Thoracic aorta (tissue), 2 donors: ENCODE measurements around the gene EMILIN2. TPM values are rescaled to one million over a fixed set of nuclear protein-coding genes. Genes with fewer than 3 reads are reported as not detected.
"Not testable (repeated sequence)": the region's sequence is repeated elsewhere in the genome, so short reads cannot be mapped to it uniquely, and the experiment has no call there.

Experiments
- ATAC-seq: fragments of 150-250 bp; one replicate; pipeline ENCODE4 v1.8.0; 2017; ENCODE audit warnings: low read depth; ENCODE audit not compliant: insufficient number of reproducible peaks, low FRiP score
- DNase-seq: peaks from one replicate; pipeline ENCODE4 v3.0.0-alpha.2; 2020; ENCODE audit warnings: low spot score
- H3K27ac ChIP-seq, 2 donors: fragments of 200-600 bp; sonication (generic); 1 replicate in 1 of 2; 2 replicates in 1 of 2; pipeline ENCODE4 v1.5.1; 2016; ENCODE audit warnings: mild to moderate bottlenecking in 2 of 2, moderate library complexity in 2 of 2
- H3K27me3 ChIP-seq: fragments of 200-600 bp; sonication (generic); replicated peaks from 2 replicates; pipeline ENCODE4 v1.6.0; 2016; ENCODE audit warnings: mild to moderate bottlenecking; ENCODE audit not compliant: insufficient read depth
- H3K36me3 ChIP-seq: fragments of 200-600 bp; sonication (generic); one replicate; pipeline ENCODE4 v1.5.1; 2016
- H3K4me1 ChIP-seq, 2 donors: fragments of 200-600 bp; sonication (generic); 1 replicate in 1 of 2; 2 replicates in 1 of 2; pipeline versions ENCODE4 v1.5.1 to v1.6.0; 2016; ENCODE audit warnings: low read depth in 2 of 2, mild to moderate bottlenecking in 1 of 2; ENCODE audit not compliant: control insufficient read depth in 1 of 2
- H3K4me3 ChIP-seq: fragments of 200-600 bp; sonication (generic); 2 replicates; pipeline ENCODE4 v1.5.1; 2016; ENCODE audit warnings: mild to moderate bottlenecking
- H3K9me3 ChIP-seq: fragments of 200-600 bp; sonication (generic); 2 replicates; pipeline ENCODE4 v1.5.1; 2016
- total RNA-seq, 2 donors: library from RNA; depleted of rRNA; stranded (reverse); fragments of >200 nt; gene quantifications; one replicate each; pipeline versions ENCODE4 v1.1.0 to v1.2.3, GENCODE V29; 2016
- TF ChIP-seq, protein P1 (sequence below): fragments of 200-600 bp; sonication (generic); IDR thresholded peaks from one replicate; pipeline ENCODE4 v1.5.1; 2019; ENCODE audit warnings: antibody characterized with exemption

Gene EMILIN2
- total RNA-seq, 2 donors from 2014 or later = 22.6 to 27.4 TPM

DNA sequence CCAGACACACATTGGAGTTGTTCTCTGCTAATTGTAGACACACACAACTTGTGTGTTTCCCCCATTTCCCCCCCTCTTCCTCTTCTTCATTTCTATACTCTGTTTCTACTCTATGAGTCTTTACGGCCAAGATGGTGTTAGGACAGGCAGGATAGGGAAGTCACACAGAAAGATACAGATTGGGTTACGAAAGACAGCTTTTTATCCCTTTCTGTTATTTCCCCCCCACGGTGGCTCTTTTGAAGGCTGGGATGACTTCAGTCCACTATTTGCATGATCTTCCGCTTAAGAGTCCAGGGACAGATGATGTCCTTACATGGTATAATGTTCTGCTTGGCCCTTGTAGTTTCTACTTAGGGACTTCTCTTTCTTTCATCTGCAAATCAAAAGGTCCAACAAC is 1.6 kb upstream of the EMILIN2 start:
- H3K4me1 ChIP-seq = peaks cover 0 to 13% of the 10 kb centered on the region in 2 donors
- ATAC-seq (no peak), DNase-seq (no peak)
- no peaks in the 10 kb centered on the region for H3K27me3 ChIP-seq
- no peak overlapping the region for H3K27ac ChIP-seq
- H3K36me3 ChIP-seq = no peaks in the 10 kb centered on the region
- no peaks in the 10 kb centered on the region for H3K9me3 ChIP-seq
- no peak overlapping the region for H3K4me3 ChIP-seq
- TF ChIP-seq, protein P1, sequence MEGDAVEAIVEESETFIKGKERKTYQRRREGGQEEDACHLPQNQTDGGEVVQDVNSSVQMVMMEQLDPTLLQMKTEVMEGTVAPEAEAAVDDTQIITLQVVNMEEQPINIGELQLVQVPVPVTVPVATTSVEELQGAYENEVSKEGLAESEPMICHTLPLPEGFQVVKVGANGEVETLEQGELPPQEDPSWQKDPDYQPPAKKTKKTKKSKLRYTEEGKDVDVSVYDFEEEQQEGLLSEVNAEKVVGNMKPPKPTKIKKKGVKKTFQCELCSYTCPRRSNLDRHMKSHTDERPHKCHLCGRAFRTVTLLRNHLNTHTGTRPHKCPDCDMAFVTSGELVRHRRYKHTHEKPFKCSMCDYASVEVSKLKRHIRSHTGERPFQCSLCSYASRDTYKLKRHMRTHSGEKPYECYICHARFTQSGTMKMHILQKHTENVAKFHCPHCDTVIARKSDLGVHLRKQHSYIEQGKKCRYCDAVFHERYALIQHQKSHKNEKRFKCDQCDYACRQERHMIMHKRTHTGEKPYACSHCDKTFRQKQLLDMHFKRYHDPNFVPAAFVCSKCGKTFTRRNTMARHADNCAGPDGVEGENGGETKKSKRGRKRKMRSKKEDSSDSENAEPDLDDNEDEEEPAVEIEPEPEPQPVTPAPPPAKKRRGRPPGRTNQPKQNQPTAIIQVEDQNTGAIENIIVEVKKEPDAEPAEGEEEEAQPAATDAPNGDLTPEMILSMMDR = no peak

DNA sequence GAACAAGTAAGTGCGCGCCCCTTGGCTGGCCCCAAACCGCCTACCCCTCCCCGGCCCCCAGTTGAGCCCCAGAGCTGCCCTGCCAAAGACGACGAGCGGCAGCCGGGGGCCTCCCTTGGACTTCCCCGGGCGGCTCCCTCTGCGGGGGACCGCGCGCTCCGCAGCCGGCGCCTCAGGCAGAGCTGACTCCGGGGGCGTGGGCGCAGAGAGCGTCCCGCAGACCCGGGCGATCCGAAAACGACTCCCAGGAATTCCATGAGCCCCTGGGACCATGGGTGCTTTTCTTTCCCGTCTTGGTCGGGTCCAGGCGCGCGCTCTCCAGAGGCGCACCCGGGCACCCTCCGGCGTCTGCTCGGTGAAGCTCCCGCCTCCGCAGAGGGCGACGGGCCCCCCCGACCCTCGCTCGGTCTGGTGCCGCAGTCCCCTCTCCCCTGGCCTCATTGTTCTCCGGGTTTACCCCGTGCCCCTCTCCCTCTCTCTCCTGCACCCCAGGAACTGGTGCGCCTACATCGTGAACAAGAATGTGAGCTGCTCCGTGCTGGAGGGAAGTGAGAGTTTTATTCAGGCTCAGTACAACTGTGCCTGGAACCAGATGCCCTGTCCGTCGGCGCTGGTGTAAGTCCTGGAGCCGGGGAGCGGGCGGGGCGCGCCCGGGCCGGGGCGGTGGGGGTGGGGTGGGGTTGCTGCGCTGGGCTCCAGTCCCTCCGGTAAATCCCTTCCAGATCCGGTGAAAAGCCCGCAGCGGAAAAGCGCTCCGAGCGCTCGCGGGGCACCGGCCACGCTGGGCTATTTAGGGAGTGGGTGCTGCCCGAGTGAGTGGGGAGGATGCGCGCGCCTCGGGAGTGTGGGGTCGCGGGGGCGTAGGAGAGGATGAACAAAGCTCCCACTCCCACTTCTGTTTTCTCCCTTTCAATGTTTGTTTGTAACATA is 776 bp downstream of the EMILIN2 start:
- TF ChIP-seq, protein P1 = no peak
- Histone ChIP-seq H3K4me3 (peak overlapping the region; percentile 79), H3K4me1 (peaks cover 0 to 13% of the 10 kb centered on the region in 2 donors), H3K27ac (peak overlapping the region; percentile 53 to 57), H3K27me3 (no peaks in the 10 kb centered on the region), H3K9me3 (no peaks in the 10 kb centered on the region), H3K36me3 (no peaks in the 10 kb centered on the region)
- no peak for DNase-seq
- ATAC-seq = peak; percentile 49

DNA sequence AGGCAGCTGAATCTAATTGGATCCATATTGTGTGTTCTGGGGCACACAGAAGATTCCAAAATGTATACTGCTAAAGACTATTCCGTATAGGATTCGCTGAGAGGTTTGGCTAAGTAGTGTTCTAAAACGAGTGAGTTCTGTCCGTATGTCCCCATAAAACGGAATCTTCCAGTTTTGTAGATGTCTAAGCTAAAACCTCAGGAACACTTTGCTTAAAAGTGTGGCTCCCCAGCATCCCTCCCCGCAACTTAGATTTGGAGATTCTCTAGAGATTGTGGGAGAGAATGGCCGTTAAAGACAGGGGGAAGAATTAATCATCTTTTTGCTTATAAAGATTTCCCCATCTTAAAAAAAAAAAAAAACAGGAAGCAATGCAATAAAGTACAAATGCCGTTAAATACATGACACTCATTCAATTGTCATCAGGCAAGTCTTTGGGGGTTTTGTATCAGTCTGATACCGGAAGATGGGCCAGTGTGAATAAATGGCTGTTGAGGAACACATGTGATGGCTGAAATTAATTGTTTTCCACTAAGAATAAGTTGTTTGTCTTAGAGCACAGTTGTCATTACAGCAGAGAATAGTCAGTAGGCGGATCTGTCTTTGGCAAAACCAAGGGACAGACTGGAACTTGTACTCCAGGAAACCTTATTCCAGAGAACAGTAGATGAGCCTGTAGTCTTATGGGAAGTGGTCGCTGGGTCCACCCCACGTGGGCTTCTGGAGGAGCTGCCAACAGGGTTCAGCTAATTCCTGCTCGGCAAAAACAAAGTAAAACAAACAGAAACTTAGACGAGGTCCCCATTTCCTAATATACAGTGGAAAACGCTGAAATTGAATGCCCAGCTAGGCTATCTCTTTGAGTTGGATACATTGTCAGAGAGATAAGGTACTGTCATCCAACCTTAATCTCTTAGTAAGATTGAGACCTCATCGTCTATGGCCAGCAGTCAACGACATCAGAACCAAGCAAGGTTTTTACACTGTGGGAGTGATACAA is 1.7 kb downstream of the EMILIN2 start:
- DNase-seq (no peak), ATAC-seq (no peak)
- Histone ChIP-seq H3K27me3 (no peaks in the 10 kb centered on the region), H3K4me1 (peaks cover 0 to 13% of the 10 kb centered on the region in 2 donors), H3K27ac (peak overlapping the region; percentile 53 to 57), H3K9me3 (no peaks in the 10 kb centered on the region), H3K4me3 (peak overlapping the region; percentile 79), H3K36me3 (no peaks in the 10 kb centered on the region)
- TF ChIP-seq, protein P1 = no peak

DNA sequence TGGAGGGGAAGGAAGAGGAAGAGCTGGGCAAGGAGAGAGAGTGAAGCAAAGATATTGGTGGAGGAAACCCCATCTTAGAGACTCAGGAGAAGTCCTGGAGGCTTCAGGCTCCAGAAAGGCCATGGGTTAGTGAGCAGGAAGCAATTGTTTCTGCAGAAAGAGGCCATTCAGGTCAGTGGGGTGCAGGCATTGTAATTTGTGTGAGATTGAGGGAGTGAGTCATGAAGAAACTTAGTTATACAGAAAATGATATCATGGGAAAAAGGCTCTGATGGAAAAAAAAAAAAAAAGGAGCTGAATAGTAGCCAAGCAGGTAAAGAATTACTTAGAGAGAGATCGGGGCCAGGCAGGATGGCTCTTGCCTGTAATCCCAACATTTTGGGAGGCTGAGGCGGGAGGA is 4.0 kb downstream of the EMILIN2 start:
- H3K4me3 ChIP-seq = no peak overlapping the region
- DNase-seq (no peak), ATAC-seq (no peak)
- TF ChIP-seq, protein P1 = no peak
- no peaks in the 10 kb centered on the region for H3K9me3 ChIP-seq
- peaks cover 11 to 31% of the 10 kb centered on the region in 2 donors for H3K4me1 ChIP-seq
- no peak overlapping the region for H3K27ac ChIP-seq
- no peaks in the 10 kb centered on the region for H3K27me3 ChIP-seq
- H3K36me3 ChIP-seq = no peaks in the 10 kb centered on the region

DNA sequence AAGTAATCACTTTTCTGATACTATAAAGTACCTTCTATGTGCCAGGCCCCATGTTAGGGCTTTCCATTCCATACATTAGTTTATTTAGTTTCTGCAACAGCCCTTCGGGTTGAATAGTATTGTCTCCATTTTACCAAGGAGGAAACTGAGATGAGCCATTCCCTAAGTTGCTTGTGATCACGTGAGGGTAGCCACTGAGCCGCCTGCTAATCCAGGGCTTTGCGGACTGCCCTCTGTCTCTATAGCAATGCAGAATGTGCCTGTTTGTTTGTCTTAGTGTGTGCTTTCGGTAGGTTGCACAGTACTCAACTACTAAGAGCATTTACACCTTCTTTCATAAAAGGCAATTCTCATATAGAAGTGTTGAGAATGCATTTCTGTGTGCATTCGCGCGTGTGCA is 5.0 kb downstream of the EMILIN2 start:
- Histone ChIP-seq H3K27me3 (no peaks in the 10 kb centered on the region), H3K4me3 (no peak overlapping the region), H3K9me3 (no peaks in the 10 kb centered on the region), H3K27ac (no peak overlapping the region), H3K4me1 (peaks cover 12 to 34% of the 10 kb centered on the region in 2 donors), H3K36me3 (no peaks in the 10 kb centered on the region)
- ATAC-seq = no peak
- TF ChIP-seq, protein P1 = no peak
- no peak for DNase-seq

DNA sequence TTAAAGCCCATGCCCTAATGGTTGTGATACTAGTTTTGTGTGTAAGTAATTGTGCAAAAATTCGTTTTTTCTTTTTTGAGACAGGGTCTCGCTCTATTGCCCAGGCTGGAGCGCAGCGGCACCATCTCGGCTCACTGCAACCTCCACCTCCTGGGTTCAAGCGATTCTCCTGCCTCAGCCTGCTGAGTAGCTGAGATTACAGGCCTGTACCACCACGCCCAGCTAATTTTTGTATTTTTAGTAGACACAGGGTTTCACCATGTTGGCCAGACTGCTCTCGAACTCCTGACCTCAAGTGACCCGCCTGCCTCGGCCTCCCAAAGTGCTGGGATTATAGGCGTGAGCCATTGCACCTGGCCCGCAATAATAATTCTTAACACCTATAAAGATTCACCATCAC is 5.7 kb downstream of the EMILIN2 start:
- H3K9me3 ChIP-seq, H3K27me3 ChIP-seq, ATAC-seq, H3K4me3 ChIP-seq, DNase-seq, H3K36me3 ChIP-seq, H3K27ac ChIP-seq: not testable (repeated sequence)
- peaks cover 19 to 37% of the 10 kb centered on the region in 2 donors for H3K4me1 ChIP-seq
